IMR-90 (cell line): ENCODE results near the gene DNAJC5. TPM values are rescaled to one million over a fixed set of nuclear protein-coding genes. Genes with fewer than 3 reads are reported as not detected.

Experiments used
- ATAC-seq: fragments of 200-7000 bp; cut with Tn5 transposase; 2 replicates; pipeline ENCODE4 v1.9.1; 2020; ENCODE audit warnings: low read depth, mild to moderate bottlenecking, moderate library complexity
- BruUV-seq: library from RNA; stranded (reverse); fragments of 400-500 nt; replicated peaks from 2 replicates; lab custom pipeline; 2021; lab: Mats Ljungman, UMichigan
- CTCF ChIA-PET: fragments of 300-600 bp; formaldehyde crosslinking; extraction: SDS; loops from one replicate; lab custom pipeline; 2021; ENCODE audit warnings: antibody characterized with exemption; lab: Yijun Ruan, JAX
- POLR2A ChIA-PET: fragments of 300-600 bp; sonication (Branson Sonifier 250); formaldehyde crosslinking; loops from one replicate; lab custom pipeline; 2022; ENCODE audit warnings: antibody characterized with exemption; ENCODE audit not compliant: unreplicated experiment; lab: Charles Lee
- DNase-seq: peaks from one replicate; pipeline ENCODE4 v3.0.0; 2013
- H2AFZ ChIP-seq: replicated peaks from 2 replicates; pipeline ENCODE3; 2013; ENCODE audit warnings: low read length, mild to moderate bottlenecking; ENCODE audit not compliant: poor library complexity
- H2AK5ac ChIP-seq: 2 replicates; pipeline ENCODE4 v1.6.1; 2013; ENCODE audit warnings: low read depth, low read length, inconsistent platforms
- H2AK9ac ChIP-seq: replicated peaks from 2 replicates; pipeline ENCODE3; 2013; ENCODE audit warnings: mild to moderate bottlenecking, low read depth, low read length, moderate library complexity; ENCODE audit not compliant: poor library complexity
- H2BK120ac ChIP-seq: 2 replicates; pipeline ENCODE4 v1.6.1; 2013; ENCODE audit warnings: low read depth, low read length, inconsistent platforms
- H2BK15ac ChIP-seq: 3 replicates; pipeline ENCODE4 v1.6.1; 2013; ENCODE audit warnings: low read depth, low read length, inconsistent platforms
- H2BK20ac ChIP-seq: 2 replicates; pipeline ENCODE4 v1.6.1; 2013; ENCODE audit warnings: low read depth, mild to moderate bottlenecking, inconsistent platforms, low read length, moderate library complexity
- H2BK5ac ChIP-seq: 2 replicates; pipeline ENCODE4 v1.6.1; 2013; ENCODE audit warnings: mild to moderate bottlenecking, low read depth, low read length, inconsistent platforms; ENCODE audit not compliant: poor library complexity, severe bottlenecking
- H3K14ac ChIP-seq: replicated peaks from 2 replicates; pipeline ENCODE4 v1.6.1; 2013; ENCODE audit warnings: low read depth, low read length, inconsistent platforms
- H3K18ac ChIP-seq: 2 replicates; pipeline ENCODE4 v1.6.1; 2013; ENCODE audit warnings: low read depth, low read length, control low read depth
- H3K23ac ChIP-seq: 2 replicates; pipeline ENCODE4 v1.6.1; 2013; ENCODE audit warnings: low read depth, low read length, inconsistent platforms
- H3K27ac ChIP-seq: 2 replicates; pipeline ENCODE4 v1.5.1; 2013; ENCODE audit warnings: mild to moderate bottlenecking, control low read depth, low read length; ENCODE audit not compliant: insufficient read depth
- H3K27me3 ChIP-seq: 2 replicates; pipeline ENCODE4 v1.6.1; 2013; ENCODE audit warnings: low read length; ENCODE audit not compliant: control insufficient read depth, insufficient read depth
- H3K36me3 ChIP-seq: 2 replicates; pipeline ENCODE4 v1.6.1; 2013; ENCODE audit warnings: low read length, mixed read lengths; ENCODE audit not compliant: control insufficient read depth, insufficient read depth
- H3K4ac ChIP-seq: 2 replicates; pipeline ENCODE4 v1.6.1; 2013; ENCODE audit warnings: low read depth, low read length, inconsistent platforms
- H3K4me1 ChIP-seq: 2 replicates; pipeline ENCODE4 v1.6.1; 2013; ENCODE audit warnings: low read length, mixed read lengths; ENCODE audit not compliant: control insufficient read depth, insufficient read depth
- H3K4me2 ChIP-seq: 2 replicates; pipeline ENCODE4 v1.6.1; 2013; ENCODE audit warnings: low read depth, mild to moderate bottlenecking, control low read depth, low read length, moderate library complexity
- H3K4me3 ChIP-seq: 2 replicates; pipeline ENCODE4 v1.5.1; 2013; ENCODE audit warnings: low read depth, mild to moderate bottlenecking, control low read depth, low read length, moderate library complexity; ENCODE audit not compliant: insufficient read depth
- H3K56ac ChIP-seq: 2 replicates; pipeline ENCODE4 v1.6.1; 2013; ENCODE audit warnings: low read length, inconsistent platforms; ENCODE audit not compliant: insufficient read depth; ENCODE audit errors: extremely low read depth
- H3K79me1 ChIP-seq, 2 experiments: 2 replicates each; pipeline ENCODE4 v1.6.1; 2013; ENCODE audit warnings: low read length in 2 of 2, inconsistent platforms in 1 of 2, low read depth in 1 of 2
- H3K9ac ChIP-seq: 2 replicates; pipeline ENCODE4 v1.6.1; 2013; ENCODE audit warnings: low read depth, low read length, control low read depth
- H3K9me1 ChIP-seq: 2 replicates; pipeline ENCODE4 v1.6.1; 2013; ENCODE audit warnings: low read length, inconsistent platforms; ENCODE audit not compliant: insufficient read depth
- H3K9me3 ChIP-seq: 2 replicates; pipeline ENCODE4 v1.6.1; 2013; ENCODE audit warnings: low read length; ENCODE audit not compliant: control insufficient read depth, insufficient read depth
- H4K20me1 ChIP-seq: 2 replicates; pipeline ENCODE4 v1.6.1; 2013; ENCODE audit warnings: low read length, inconsistent platforms; ENCODE audit not compliant: insufficient read depth
- H4K5ac ChIP-seq: 2 replicates; pipeline ENCODE4 v1.6.1; 2013; ENCODE audit warnings: mild to moderate bottlenecking, low read depth, low read length, control low read depth
- H4K8ac ChIP-seq, 2 experiments: 2 replicates each; pipeline ENCODE4 v1.6.1; 2013; ENCODE audit warnings: low read depth in 2 of 2, low read length in 2 of 2, control low read depth in 1 of 2, inconsistent platforms in 1 of 2
- H4K91ac ChIP-seq: 2 replicates; pipeline ENCODE4 v1.6.1; 2013; ENCODE audit warnings: low read depth, low read length, inconsistent platforms; ENCODE audit not compliant: insufficient read depth
- BHLHE40 ChIP-seq: fragments of 150-350 bp; IDR thresholded peaks from 2 replicates; pipeline ENCODE4 v1.6.1; 2016; ENCODE audit warnings: mild to moderate bottlenecking, low read depth, low read length
- CHD1 ChIP-seq: IDR thresholded peaks from 2 replicates; pipeline ENCODE4 v1.6.1; 2012; ENCODE audit warnings: low read depth, low read length, improper control_type of control experiment
- FOS ChIP-seq: fragments of 150-350 bp; IDR thresholded peaks from 2 replicates; pipeline ENCODE4 v1.6.1; 2016; ENCODE audit warnings: low read depth, low read length
- MAFK ChIP-seq: IDR thresholded peaks from 2 replicates; pipeline ENCODE4 v1.6.1; 2012; ENCODE audit warnings: low read depth, low read length, improper control_type of control experiment
- MAZ ChIP-seq: IDR thresholded peaks from 2 replicates; pipeline ENCODE4 v1.6.1; 2012; ENCODE audit warnings: low read depth, mild to moderate bottlenecking, low read length, improper control_type of control experiment, moderate library complexity, borderline replicate concordance
- MXI1 ChIP-seq: IDR thresholded peaks from 2 replicates; pipeline ENCODE4 v1.6.1; 2012; ENCODE audit warnings: low read depth, mild to moderate bottlenecking, low read length, moderate library complexity, borderline replicate concordance
- NFE2L2 ChIP-seq: fragments of 150-350 bp; IDR thresholded peaks from 2 replicates; pipeline ENCODE4 v1.6.1; 2016; ENCODE audit warnings: low read depth, mild to moderate bottlenecking, low read length
- POLR2A ChIP-seq: IDR thresholded peaks from 2 replicates; pipeline ENCODE4 v1.6.1; 2012; ENCODE audit warnings: mild to moderate bottlenecking, low read depth, low read length
- RAD21 ChIP-seq: IDR thresholded peaks from 2 replicates; pipeline ENCODE4 v1.6.1; 2012; ENCODE audit warnings: low read length, improper control_type of control experiment
- RFX5 ChIP-seq: IDR thresholded peaks from 2 replicates; pipeline ENCODE4 v1.8.0; 2012; ENCODE audit warnings: low read depth, mild to moderate bottlenecking, low read length, moderate library complexity
- SMC3 ChIP-seq: fragments of 150-350 bp; IDR thresholded peaks from 2 replicates; pipeline ENCODE4 v1.6.1; 2016; ENCODE audit warnings: low read depth, mild to moderate bottlenecking, antibody characterized with exemption, low read length, moderate library complexity
- WGBS, 2 experiments: methylation state at CpG; one replicate each; pipeline versions ENCODE4 v1.1.5 to v1.1.7; 2013; ENCODE audit warnings: missing lambda C conversion rate in 2 of 2; ENCODE audit not compliant: insufficient read length in 1 of 2; ENCODE audit errors: extremely low coverage in 2 of 2; 5-methylcytosine and 5-hydroxymethylcytosine counted together
- dilution Hi-C: fragments of 300-500 bp; cut with HindIII; formaldehyde crosslinking; loops from one replicate; pipeline ENCODE4 v1.14.3; 2018; ENCODE audit warnings: low sequenced_read_pairs; ENCODE audit not compliant: unreplicated experiment
- in situ Hi-C: fragments of 300-500 bp; cut with MboI; formaldehyde crosslinking; loops from 3 replicates; pipeline ENCODE4 v1.14.3; 2019; ENCODE audit warnings: low sequenced_read_pairs, inconsistent platforms, mixed read lengths
- intact Hi-C: fragments of 100-400 bp; cut with micrococcal nuclease; formaldehyde crosslinking; loops from 2 replicates; pipeline ENCODE4 v1.10.0; 2022
- polyA plus RNA-seq, 3 experiments: library from polyadenylated mRNA; depleted of rRNA; stranded (reverse); fragments of >200 nt; gene quantifications; 2 replicates each; pipeline ENCODE4 v1.2.3, GENCODE V29; 2012; ENCODE audit warnings: low replicate concordance in 1 of 3
- total RNA-seq: library from RNA; depleted of rRNA; stranded (reverse); fragments of >200 nt; gene quantifications from 2 replicates; pipeline ENCODE4 v1.2.3, GENCODE V29; 2012
- TF ChIP-seq, protein P1 (sequence below): fragments of 150-350 bp; IDR thresholded peaks from 2 replicates; pipeline ENCODE4 v1.6.1; 2016; ENCODE audit warnings: low read depth, mild to moderate bottlenecking, low read length, moderate library complexity, borderline replicate concordance
- TF ChIP-seq, protein P2 (sequence below): conservative IDR thresholded peaks from 2 replicates; pipeline ENCODE4 v1.5.1; 2012; ENCODE audit warnings: mild to moderate bottlenecking, low read depth, low read length, improper control_type of control experiment
- TF ChIP-seq, protein P3 (sequence below): fragments of 150-350 bp; IDR thresholded peaks from 2 replicates; pipeline ENCODE4 v1.6.1; 2017; ENCODE audit warnings: mild to moderate bottlenecking, antibody characterized with exemption, low read length, low read depth

Gene DNAJC5
- total and polyA plus RNA-seq, 2 of the 4 experiments (the other 2 are of a cell fraction): 35.6 to 45.2 TPM

DNA sequence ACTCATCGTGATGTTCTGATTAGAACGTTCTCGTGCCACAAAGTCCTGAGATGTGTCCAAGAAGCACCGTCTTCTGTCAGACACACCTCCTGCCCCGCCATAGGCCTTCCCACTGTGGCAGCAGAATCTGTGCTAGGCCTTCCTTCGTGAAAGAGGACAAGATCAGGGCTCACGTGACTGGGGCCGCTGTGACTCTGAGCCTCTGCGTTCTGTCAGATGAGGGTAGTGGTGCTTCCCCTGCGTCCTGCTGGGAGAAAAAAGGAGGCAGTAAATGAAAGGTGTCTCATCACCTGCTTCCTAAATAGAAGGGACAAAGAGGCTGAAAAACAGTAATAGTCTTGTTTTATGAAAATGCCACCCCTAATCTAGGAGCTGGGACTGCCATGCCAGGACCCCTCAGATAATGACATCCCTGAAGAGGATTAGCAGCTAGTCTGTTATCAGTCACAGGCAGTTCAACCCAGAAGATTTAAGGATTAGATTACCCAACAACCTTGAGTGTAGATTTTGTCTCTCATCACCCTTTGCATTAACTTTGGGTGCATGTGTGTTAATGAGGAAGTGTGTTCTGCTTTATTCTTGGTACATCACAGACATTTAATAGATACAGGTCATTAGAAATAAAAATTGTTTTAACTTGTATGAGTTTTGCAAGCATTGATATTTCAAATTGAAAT, 4.1 kb downstream of the DNAJC5 start:
- no TSS peak for BruUV-seq
- Histone ChIP-seq H3K9me3 (no peaks in the 10 kb centered on the region), H3K14ac (no peak overlapping the region), H3K56ac (no peak overlapping the region), H3K27me3 (no peaks in the 10 kb centered on the region), H3K27ac (no peak overlapping the region), H3K4me3 (no peak overlapping the region), H2BK15ac (no peak overlapping the region), H3K9ac (no peak overlapping the region), H4K8ac (no peak overlapping the region), H2AK9ac (no peak overlapping the region), H2AK5ac (no peak overlapping the region), H3K23ac (no peak overlapping the region), H2AFZ (no peak overlapping the region), H3K79me1 (peaks cover 2 to 71% of the 10 kb centered on the region in 2 experiments; a peak in 3 of 4 replicates), H3K4ac (no peak overlapping the region), H4K5ac (no peak overlapping the region), H4K20me1 (peaks cover 86% of the 10 kb centered on the region), H2BK20ac (no peak overlapping the region), H2BK5ac (no peak overlapping the region), H3K9me1 (peaks cover 21% of the 10 kb centered on the region), H3K18ac (no peak overlapping the region), H3K4me1 (peaks cover 13% of the 10 kb centered on the region), H4K91ac (no peak overlapping the region), H3K36me3 (peaks cover 12% of the 10 kb centered on the region), H3K4me2 (no peak overlapping the region), H2BK120ac (no peak overlapping the region)
- WGBS, 2 experiments: 88% methylated on average over 3 of the region's 10 CpGs; no CpG with 5 or more reads in 1 of the 2 experiments
- TF ChIP-seq RFX5 (no peak), SMC3 (no peak), NFE2L2 (no peak), POLR2A (no peak), BHLHE40 (no peak), MXI1 (no peak), CHD1 (no peak), MAZ (no peak), MAFK (no peak), RAD21 (no peak), FOS (no peak)
- TF ChIP-seq, protein P1, sequence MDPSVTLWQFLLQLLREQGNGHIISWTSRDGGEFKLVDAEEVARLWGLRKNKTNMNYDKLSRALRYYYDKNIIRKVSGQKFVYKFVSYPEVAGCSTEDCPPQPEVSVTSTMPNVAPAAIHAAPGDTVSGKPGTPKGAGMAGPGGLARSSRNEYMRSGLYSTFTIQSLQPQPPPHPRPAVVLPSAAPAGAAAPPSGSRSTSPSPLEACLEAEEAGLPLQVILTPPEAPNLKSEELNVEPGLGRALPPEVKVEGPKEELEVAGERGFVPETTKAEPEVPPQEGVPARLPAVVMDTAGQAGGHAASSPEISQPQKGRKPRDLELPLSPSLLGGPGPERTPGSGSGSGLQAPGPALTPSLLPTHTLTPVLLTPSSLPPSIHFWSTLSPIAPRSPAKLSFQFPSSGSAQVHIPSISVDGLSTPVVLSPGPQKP: no peak
- TF ChIP-seq, protein P2, sequence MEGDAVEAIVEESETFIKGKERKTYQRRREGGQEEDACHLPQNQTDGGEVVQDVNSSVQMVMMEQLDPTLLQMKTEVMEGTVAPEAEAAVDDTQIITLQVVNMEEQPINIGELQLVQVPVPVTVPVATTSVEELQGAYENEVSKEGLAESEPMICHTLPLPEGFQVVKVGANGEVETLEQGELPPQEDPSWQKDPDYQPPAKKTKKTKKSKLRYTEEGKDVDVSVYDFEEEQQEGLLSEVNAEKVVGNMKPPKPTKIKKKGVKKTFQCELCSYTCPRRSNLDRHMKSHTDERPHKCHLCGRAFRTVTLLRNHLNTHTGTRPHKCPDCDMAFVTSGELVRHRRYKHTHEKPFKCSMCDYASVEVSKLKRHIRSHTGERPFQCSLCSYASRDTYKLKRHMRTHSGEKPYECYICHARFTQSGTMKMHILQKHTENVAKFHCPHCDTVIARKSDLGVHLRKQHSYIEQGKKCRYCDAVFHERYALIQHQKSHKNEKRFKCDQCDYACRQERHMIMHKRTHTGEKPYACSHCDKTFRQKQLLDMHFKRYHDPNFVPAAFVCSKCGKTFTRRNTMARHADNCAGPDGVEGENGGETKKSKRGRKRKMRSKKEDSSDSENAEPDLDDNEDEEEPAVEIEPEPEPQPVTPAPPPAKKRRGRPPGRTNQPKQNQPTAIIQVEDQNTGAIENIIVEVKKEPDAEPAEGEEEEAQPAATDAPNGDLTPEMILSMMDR: no peak
- TF ChIP-seq, protein P3, sequence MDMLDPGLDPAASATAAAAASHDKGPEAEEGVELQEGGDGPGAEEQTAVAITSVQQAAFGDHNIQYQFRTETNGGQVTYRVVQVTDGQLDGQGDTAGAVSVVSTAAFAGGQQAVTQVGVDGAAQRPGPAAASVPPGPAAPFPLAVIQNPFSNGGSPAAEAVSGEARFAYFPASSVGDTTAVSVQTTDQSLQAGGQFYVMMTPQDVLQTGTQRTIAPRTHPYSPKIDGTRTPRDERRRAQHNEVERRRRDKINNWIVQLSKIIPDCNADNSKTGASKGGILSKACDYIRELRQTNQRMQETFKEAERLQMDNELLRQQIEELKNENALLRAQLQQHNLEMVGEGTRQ: no peak
- intact Hi-C loops (no loop called here), in situ Hi-C loops (no loop called here), dilution Hi-C loops (no loop called here)
- ChIA-PET POLR2A (no interaction called here), CTCF (no interaction called here)
- ATAC-seq (no peak), DNase-seq (no peak)
